HG03558 (cell line): ENCODE data around the gene KIF7.

Source experiments
- ATAC-seq: cut with Tn5 transposase; IDR thresholded peaks from one replicate; pipeline ENCODE4 v1.9.1; 2021; ENCODE audit warnings: moderate number of reproducible peaks; ENCODE audit not compliant: unreplicated experiment; ENCODE audit errors: extremely low read depth

KIF7 gene

DNA sequence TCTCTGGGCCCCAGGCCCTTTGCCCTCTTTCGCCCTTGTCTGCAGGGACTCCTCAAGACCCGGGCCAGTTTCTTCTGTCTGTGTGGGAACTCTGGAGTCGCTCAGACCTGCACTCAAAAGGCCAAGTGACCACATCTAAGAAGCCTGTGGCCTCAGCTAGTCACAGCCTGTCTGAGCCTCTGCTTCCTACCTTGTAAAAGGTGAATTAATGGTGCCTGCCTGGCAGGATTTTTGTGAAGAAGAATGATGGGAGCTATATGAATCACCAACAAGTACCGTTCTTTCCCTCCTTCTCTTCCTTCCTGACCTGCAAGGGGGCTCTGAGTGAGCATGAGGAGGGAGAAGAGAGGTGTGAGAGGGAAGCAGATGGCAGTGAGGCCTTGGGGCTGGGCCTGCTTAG lies 16.4 kb upstream of the KIF7 start:
- no peak for ATAC-seq

DNA sequence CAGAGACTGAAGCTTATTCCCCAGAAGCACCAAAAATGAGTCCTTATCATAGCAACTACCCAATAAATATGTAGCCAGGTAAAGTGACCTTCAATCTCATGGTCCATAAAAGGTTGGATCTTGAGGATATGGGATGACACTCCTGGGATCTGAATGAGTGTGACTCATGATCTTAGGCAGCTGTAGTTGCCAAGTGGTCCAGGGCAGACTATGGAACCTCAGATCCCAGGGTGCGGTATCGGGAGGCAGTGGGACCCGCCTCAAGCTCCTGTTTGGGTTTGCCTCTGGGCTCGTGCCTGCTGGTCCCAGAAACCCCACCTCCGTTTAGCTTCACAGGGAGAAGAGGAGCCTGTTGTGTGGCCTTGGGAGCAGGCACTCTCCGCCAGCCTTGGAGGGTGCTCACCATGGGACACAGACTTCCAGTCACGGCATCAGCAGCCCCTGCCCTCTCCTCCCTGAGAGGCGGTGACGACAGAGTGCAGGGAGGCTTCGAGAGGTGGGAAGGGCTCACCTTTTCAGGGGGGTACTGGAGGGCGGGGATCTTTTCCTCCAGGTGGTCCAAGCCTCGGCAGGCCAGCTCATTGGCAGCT lies 15.8 kb upstream of the KIF7 start:
- no peak for ATAC-seq

DNA sequence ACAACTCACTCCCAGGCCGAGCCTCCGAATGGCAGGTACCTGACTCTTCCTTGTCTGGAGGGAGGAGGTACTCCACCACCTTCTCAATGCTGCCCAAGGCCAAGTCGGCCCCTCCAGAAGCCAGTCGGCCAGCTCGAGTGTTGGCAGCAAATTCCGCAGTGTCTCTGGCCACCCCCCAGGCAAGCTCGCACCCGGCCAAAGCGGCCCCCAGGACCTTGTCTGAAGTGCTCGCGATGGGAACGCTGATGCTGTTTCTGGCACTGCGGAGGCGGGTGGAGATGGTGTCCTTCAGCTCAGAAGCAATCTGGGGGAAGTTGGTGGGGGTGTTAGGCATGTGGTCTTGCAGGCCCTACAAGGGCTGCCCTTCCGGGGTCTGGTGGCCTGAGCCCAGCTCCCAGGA lies 14.7 kb upstream of the KIF7 start:
- ATAC-seq: no peak

DNA sequence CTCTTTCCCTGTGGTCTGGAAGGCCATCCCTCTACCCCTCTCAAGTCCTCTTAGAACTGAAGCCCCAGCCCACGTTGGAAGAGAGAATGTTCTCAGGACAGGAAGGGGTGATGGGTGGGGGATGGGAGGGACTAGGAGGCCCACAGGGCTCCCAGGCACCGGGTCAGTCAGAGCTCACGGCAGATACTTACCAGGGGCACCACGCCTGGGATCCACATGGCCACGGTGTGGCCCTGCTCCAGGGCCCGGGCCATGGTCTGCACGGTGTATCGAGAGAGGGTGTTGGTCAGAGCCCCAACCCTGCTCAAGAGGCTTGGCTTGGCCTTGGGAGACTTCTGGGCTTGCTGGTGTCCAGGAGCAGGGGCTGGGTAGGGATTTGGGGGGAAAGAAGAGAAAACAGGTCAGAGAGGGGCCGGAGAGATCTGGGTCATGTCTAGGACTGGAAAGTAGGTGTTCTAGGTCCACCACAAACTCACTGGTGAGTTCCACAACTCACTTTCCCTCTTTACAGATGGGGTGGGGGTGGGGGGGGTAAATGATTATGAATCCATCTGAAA lies 14.1 kb upstream of the KIF7 start:
- no peak for ATAC-seq

DNA sequence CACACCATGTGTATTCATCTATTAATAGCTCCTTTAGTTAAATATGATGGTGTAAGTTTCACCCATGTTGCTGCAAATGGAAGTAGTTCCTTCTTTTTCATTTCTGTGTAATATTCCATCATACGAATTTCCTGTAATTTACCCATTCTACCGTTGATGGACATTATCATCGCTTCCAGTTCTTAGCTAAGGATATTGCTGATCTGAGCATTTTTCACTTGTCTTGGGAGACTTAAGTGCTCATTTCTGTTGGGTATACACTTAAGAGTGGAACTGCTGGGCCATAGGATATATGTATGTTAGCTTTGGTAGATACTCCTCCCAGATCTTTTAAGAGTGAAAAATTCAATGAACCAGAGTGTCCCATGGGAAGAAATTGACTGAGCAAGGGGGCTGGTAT lies 12.9 kb upstream of the KIF7 start:
- ATAC-seq: no peak

DNA sequence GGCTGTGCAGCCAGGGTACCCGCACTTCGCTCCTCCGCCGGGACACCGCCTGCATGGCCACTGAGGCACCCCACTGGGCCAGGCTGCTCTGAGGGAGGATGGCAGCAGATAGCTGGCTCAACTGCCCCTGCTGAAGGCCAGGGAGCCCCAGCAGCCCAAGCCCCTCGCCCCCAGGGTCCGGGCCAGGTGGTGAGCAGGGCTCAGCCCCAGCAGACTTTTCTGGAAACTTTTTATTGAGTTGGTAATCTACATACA lies 12.4 kb upstream of the KIF7 start:
- ATAC-seq: no peak

DNA sequence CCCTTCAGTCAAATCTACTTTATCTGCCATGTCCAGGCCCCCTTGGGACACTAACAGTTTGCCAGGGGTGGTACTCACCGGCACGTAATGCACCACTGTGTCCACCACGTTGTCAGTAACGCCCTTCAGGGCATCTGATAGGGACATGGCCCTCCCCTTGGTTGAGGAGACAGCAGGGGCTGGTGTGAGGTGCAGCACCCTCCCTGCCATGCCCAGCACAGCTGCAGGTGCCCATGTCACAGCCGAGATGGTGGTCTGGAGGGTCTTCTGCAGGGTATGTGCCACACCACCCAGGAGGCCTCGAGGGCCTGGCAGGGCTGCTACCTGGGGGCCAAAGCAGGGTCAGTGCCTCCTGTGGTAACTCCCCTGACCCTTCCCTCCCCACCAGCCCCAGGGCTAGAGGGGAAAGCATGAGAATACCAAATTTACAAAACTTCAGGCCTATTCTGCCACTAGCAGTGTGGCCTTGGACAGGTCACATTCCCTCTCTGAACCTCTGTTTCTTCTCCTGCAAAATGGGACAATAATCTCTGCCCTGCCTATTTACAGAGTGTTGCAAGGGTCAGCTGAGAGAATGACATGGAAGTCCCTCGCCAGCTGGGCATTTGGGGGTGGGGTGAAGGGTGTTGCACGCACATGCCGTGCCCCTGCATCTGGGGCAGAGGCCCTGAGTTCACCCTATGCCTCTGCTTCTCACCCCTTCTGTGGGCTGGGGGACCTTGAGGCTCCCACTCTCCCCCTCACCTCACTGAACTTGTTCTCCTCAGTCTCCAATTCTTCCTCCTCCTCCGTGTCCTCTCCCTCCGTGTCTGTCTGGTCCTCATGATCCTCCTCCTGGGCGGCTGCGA lies 11.8 kb upstream of the KIF7 start:
- ATAC-seq: no peak

DNA sequence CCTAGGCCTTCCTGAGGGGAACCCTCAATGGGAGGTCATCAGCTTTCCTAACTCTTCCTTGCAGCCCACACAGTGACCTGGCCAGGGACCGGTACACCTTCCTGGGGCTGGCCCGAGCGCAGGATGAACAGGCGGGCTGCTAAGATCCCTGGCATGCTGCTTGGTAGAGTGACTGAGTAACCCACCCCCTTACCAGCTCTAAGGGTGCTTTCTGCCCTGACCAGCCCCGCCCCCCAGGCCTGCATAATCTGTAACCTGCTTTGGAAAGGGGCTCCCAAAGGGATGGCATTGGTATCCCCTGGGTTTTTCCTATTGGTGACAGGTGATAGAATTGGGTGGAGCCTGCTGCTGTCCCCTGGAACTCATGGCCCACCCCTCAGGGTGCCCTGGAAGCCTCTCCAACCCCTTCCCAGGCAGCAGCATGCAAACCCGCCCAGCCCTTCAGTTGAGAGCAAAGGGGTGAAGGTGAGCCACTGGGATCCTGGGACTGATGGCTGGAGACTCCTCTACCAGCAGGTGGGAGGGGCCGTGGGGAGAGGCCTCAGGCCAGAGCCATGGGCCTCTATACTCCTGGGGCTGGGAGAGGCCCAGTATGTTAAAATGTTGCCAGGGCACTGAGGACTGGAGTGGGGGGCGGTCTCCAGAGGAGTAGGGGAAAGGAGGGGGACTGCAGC lies 11.1 kb upstream of the KIF7 start:
- ATAC-seq: no peak

DNA sequence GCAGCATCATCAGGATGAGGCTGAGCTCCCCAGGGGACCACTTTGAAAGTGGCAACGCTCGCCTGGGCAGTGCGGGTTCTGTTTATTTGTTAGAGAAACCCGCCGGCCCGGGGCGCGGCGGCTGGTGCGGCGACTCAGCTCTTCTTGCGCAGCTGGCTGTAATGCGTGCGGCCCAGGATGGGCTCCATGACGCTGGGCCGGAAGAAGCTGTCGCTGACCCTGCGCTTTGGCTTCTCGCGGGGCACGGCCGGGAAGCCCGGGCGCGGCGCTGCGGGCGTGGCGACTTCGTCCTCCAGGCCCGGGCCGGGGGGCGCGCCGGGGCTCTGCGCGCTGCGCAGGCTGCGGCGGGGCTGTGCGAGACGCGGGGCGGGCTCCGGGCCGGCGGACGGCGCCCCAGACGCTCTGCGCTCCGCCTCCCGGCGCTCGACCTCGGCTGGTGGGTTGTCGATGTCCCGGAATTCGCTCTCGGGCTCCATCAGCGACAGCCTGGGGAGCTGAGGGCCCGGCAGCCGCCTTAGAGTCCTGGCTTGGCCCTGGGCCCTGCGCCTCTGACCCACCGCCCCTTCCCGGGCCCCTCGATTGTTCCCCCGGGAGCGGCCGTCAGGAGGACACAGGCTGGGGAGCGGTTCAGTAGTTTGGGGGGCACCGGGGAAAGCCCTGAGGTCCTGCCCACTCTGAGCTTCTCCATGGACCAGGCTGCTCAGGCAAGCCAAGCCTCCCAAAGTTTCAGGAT lies 10.3 kb upstream of the KIF7 start:
- ATAC-seq: no peak

DNA sequence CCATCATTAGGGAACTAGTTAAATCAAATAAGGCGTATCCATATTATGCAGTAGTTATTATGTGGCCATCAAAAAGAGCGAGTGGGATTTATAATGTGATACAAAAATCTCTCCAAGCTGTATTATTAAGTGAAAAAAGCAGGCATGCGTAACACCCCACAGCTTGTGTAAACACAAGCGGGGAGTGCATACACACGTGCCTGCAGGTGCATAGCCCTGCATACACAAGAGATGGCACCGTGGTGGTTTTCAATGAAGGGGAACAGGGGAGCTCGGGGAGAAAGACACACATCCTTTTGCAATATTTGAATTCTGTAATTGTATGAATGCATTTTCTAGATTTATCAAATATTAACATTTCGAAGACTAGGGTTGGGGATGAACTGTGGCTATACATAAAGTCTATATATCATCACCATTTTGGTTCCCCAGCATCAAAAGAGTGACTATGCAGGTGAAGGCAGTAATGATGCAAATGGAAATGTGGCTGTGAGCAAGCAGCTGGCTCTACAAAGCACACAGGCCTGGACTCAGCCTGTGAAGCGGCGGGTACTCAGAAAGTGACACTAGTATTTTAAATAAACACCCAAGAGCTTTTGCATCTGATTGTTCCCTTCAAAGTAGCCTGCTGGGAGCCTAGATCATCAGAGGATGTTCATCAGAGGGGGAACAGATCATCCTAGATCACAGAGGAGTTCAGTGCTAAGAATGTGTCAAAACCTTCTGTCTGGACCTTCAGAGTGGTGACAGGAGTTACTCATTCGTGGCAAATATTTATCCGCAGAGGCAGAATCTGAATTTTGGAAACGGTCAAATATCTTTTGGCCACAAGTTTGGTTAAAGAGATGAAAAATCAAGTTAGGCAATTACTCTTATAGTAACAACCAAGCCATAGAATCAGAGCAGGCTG lies 9.4 kb upstream of the KIF7 start:
- ATAC-seq: no peak

DNA sequence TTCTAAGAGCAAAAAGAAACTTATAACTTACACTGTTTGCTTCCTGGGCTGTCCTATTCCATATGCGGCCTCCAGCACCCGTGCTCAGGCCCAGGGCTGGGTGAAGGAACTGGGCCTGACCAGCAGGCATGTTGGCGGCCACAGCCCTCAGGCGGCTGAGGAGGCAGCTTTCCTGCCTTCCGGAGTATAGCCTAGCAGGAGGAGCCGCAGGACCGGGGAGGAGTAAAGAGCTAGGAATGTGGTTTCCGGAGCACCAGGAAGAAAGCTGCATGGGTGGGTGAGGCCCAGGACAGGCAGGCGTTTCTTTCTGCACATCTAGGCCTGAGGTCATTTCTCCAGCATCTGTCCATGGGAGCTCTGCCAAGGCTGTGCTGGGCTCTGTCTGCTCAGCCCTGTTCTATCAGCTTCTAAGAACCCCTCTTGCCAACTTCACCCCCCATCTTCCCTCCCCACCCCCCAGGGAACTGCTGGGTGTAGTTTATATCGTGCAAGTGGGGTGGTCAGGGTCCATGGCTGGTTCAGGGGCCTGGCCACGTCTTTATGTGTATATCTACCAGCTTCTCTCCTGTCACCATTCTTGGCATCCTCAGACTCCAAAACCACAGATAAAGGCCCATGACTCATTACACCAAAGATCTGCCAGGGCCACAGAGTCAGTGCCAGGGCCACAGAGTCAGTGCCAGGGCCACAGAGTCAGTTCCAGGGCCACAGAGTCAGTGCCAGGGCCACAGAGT lies 7.8 kb upstream of the KIF7 start:
- no peak for ATAC-seq

DNA sequence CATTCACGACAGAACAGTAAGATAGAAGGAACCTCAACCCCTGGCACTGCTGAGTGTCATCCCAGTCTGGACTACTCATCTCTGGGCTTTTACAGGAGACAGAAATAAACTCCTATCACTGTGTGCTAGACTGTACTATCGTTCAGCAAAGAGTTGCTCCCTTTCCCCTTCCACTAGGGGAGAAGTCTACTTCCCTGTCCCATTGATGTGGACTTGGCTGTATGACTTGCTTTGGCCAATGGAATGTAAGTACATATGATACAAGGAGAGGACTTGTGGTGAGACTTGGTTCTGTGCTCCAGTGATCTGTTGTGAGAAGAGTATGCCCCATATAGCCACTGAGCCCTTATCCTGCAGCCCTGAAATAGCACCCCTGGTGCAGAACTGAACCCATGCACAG lies 5.3 kb upstream of the KIF7 start:
- ATAC-seq: no peak

DNA sequence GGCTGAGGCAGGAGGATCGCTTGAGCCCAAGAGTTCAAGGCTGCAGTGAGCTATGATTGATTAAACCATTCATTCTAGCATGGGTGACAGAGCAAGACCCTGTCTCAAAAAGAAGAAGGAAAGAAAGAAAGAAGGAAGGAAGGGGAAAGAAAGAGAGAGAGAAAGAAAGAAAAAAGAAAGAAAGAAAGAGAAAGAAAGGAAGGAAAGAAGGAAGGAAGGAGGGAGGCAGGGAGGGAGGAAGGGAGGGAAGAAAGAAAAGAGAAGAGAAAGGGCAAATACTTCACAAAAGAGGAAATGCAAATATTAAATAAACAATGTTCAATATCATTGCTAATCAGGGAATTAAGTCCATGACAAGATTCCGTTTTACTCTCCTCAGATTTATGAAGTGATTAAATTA lies 4.0 kb upstream of the KIF7 start:
- ATAC-seq: no peak

DNA sequence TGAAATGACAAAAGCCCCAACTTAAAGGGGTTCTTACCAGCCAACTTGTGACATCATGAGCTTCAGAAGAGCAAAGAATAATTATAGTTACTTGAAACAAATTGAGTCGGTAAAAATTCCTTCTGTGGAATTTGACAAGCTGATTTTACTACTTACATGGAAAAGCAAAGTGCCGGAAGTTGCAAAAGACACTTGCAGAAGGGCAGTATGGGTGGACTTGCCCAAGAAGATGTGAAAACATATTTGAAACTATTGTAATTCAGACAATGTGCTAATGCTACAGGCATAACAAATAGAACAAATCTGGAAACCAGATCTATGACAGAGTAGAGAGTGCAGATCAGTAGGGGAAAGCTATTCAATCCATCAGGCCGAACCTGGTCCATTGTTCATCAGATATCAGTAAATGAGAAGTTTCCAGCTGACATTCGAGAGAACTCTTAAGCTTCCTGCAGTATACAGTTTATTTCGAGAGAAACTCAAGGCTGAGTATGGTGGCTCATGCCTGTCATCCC lies 2.5 kb upstream of the KIF7 start:
- no peak for ATAC-seq

DNA sequence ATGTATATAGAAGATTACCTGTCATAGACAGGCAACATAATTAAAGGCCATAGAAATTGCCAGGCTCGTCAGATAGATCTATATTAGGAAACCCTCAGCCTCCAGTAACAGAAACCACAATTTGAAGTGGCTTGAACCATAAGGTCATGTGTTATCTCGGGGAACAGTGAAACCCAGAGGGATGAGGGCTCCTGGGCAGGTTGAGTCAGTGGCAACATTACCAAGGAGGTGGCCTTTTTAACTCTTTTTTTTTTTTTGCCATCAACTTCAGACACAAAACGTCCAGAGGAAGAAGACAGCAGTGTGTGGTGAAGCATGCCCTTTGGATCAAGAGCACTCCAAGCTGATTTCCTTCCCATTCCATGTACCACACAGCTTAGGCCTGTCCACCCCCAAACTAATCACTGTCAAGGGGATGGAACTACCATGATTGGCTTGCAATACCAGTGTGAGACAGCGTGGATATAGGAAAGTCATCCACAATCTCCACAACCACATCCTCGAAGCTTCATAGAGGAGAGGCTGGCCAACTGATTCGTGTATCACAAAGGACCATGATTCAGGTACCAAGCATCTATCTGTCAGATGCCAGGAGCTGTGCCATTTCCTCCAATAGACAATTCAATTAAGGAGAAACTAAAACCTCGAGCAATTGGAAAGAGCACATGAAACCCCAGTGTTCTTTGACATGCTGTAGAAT lies 999 bp upstream of the KIF7 start:
- ATAC-seq: no peak

DNA sequence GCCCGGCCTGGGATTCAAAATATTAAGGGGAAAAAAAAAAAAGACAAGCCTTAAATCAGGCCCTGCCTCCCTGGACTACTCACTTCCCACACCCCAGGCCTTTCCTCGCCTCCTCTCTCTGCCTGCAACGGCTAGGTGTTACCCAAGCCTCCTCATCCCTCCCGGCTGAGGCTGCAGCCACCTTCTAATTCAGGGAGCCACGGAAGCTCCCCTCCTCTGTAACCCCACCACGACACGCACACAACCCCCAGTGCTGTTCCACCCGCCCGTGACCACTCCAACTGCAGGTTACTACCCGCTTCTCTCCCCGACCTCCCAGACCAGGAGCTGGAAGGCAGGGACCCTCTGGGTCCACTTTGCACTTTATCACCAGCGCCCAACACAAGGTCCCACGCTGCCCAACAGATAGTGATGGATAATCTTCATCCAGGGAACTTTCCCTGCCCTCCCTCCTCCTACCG lies 936 bp downstream of the KIF7 start:
- no peak for ATAC-seq

DNA sequence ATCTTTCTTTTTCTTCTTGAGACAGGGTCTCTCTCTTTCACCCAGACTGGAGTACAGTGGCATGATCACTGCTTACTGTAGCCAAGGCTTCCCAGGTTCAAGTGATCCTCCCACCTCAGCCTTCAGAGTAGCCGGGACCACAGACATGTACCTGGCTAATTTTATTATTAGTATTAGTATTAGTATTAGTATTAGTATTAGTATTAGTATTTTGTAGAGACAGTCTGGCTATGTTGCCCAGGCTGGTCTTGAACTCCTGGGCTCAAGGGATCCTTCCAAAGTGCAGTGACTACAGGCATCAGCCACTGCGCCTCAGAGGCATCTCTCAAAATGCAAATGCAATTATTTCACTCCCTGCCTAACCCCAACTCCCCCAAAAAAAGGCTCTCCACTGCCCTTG lies 1.7 kb downstream of the KIF7 start:
- no peak for ATAC-seq

DNA sequence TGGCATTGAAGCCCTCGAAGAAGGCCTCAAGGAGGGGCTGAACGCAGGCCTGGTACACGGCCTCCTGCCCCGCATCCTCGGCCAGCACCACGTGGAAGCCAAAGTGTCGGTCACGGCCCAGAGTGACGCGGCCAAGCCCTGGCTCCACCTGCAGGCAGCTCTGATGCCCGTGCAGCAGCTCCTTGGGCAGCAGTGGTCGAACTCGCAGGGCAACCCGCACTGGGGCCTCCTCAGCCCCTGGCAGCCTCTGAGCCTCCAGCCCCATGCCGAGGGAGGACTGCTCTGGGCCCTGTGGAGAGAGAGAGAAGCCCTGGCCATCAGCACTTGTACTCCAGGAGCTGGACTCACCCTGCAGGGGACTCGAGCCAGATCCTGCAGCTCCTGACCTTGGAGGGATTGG lies 2.6 kb downstream of the KIF7 start:
- no peak for ATAC-seq
